Upper lobe of left lung (tissue), 6 donors: ENCODE data around the gene NKIRAS1. TPM values are rescaled to one million over a fixed set of nuclear protein-coding genes. Genes with fewer than 3 reads are reported as not detected.

Source experiments
- ATAC-seq, 2 donors: fragments of 200-7000 bp; cut with Tn5 transposase; one replicate each; pipeline ENCODE4 v1.9.1; 2022; ENCODE audit warnings: mild to moderate bottlenecking in 2 of 2, moderate library complexity in 2 of 2; ENCODE audit not compliant: low FRiP score in 2 of 2
- DNase-seq, 2 donors: peaks; one replicate each; pipeline ENCODE4 v3.0.0-alpha.2; 2019 to 2020
- H3K27ac ChIP-seq, 4 donors: fragments of 200-600 bp; sonication (generic); one replicate each; pipeline ENCODE4 v1.5.1; 2016 to 2019
- H3K27me3 ChIP-seq, 4 donors: fragments of 200-600 bp; sonication (generic); one replicate each; pipeline ENCODE4 v1.5.1; 2017 to 2019
- H3K36me3 ChIP-seq, 4 donors: fragments of 200-600 bp; sonication (generic); one replicate each; pipeline ENCODE4 v1.5.1; 2016 to 2019
- H3K4me1 ChIP-seq, 4 donors: fragments of 200-600 bp; sonication (generic); one replicate each; pipeline ENCODE4 v1.5.1; 2018 to 2019
- H3K4me3 ChIP-seq, 4 donors: fragments of 200-600 bp; sonication (generic); one replicate each; pipeline ENCODE4 v1.5.1; 2017 to 2019; ENCODE audit warnings: mild to moderate bottlenecking in 2 of 4, moderate library complexity in 1 of 4
- H3K9me3 ChIP-seq, 4 donors: fragments of 200-600 bp; sonication (generic); one replicate each; pipeline ENCODE4 v1.5.1; 2018 to 2019
- CTCF ChIP-seq, 6 experiments: fragments of 450-650 bp in 4 of 6; fragments of 200-600 bp in 2 of 6; sonication (generic) in 2 of 6; IDR thresholded peaks; one replicate each; pipeline ENCODE4 v1.5.1; 2016 to 2019; ENCODE audit warnings: antibody characterized with exemption in 6 of 6
- EP300 ChIP-seq, 4 donors: sonication (generic); formaldehyde crosslinking; IDR thresholded peaks; one replicate each; pipeline ENCODE4 v1.5.1; 2017; ENCODE audit warnings: antibody characterized with exemption in 4 of 4, control low read depth in 2 of 4
- POLR2A ChIP-seq, 4 donors: fragments of 450-650 bp; IDR thresholded peaks; one replicate each; pipeline ENCODE4 v1.5.1; 2016 to 2017; ENCODE audit warnings: antibody characterized with exemption in 4 of 4, mild to moderate bottlenecking in 2 of 4
- POLR2AphosphoS5 ChIP-seq, 2 donors: sonication (generic); formaldehyde crosslinking; IDR thresholded peaks; one replicate each; pipeline ENCODE4 v1.5.1; 2017; ENCODE audit warnings: antibody characterized with exemption in 2 of 2
- WGBS, 2 donors: methylation state at CpG; one replicate each; pipeline ENCODE4 v1.1.5; 2017 to 2018; 5-methylcytosine and 5-hydroxymethylcytosine counted together
- total RNA-seq, 6 donors: library from RNA; depleted of rRNA in 4 of 6; stranded (reverse); fragments of >200 nt in 4 of 6; gene quantifications; one replicate each; pipeline versions ENCODE4 v1.1.0 to v1.2.1, GENCODE V29; 2016 to 2021
- donor health status: DM: no; HTN: no; CAD: no; lungs with moderate emphysema.
- donor health status: DM: no; HTN: yes; CAD: no; lungs with severe emphysema.

NKIRAS1 gene
- total RNA-seq, 6 donors from 2014 or later = 3.1 to 18.0 (median 9.1) TPM

- 87 to 91% methylated on average over 11 of the region's 11 CpGs for WGBS, 2 donors
- H3K36me3 ChIP-seq = no peaks in the 10 kb centered on the region
- peaks cover 12 to 16% (median 14%) of the 10 kb centered on the region in 4 donors for H3K4me1 ChIP-seq
- DNase-seq (peak in 1 of 2 donors; percentile 24), ATAC-seq (no peak)
- H3K4me3 ChIP-seq = no peak overlapping the region
- no peaks in the 10 kb centered on the region for H3K9me3 ChIP-seq
- H3K27ac ChIP-seq = no peak overlapping the region
- H3K27me3 ChIP-seq = no peaks in the 10 kb centered on the region
- TF ChIP-seq EP300 (IDR thresholded peaks at IDR 0.05) (no peak), POLR2AphosphoS5 (IDR thresholded peaks at IDR 0.05) (no peak), CTCF (IDR thresholded peaks at IDR 0.05) (no peak), POLR2A (IDR thresholded peaks at IDR 0.05) (no peak)
Measured at GRCh38 chr3:23942546-23942945, 25.8 kb upstream of the NKIRAS1 start.

GRCh38 chr3:23941440-23941839, 24.6 kb upstream of the NKIRAS1 start:
- no peaks in the 10 kb centered on the region for H3K9me3 ChIP-seq
- no peak overlapping the region for H3K4me3 ChIP-seq
- DNase-seq = no peak
- ATAC-seq = no peak
- 95 to 96% methylated on average over 4 of the region's 4 CpGs for WGBS, 2 donors
- TF ChIP-seq POLR2AphosphoS5 (IDR thresholded peaks at IDR 0.05) = no peak
- no peak for TF ChIP-seq POLR2A (IDR thresholded peaks at IDR 0.05)
- TF ChIP-seq CTCF (IDR thresholded peaks at IDR 0.05) = no peak
- TF ChIP-seq EP300 (IDR thresholded peaks at IDR 0.05) = no peak
- H3K4me1 ChIP-seq = peaks cover 2 to 7% (median 6%) of the 10 kb centered on the region in 4 donors
- H3K27me3 ChIP-seq = no peaks in the 10 kb centered on the region
- H3K36me3 ChIP-seq = no peaks in the 10 kb centered on the region
- no peak overlapping the region for H3K27ac ChIP-seq

- Histone ChIP-seq H3K36me3 (no peaks in the 10 kb centered on the region), H3K4me3 (no peak overlapping the region), H3K9me3 (no peaks in the 10 kb centered on the region), H3K4me1 (peaks cover 0 to 7% (median 5%) of the 10 kb centered on the region in 4 donors), H3K27me3 (no peaks in the 10 kb centered on the region), H3K27ac (no peak overlapping the region)
- ATAC-seq = no peak
- WGBS, 2 donors = 71 to 88% methylated on average over 5 of the region's 5 CpGs
- TF ChIP-seq CTCF (IDR thresholded peaks at IDR 0.05) = no peak
- no peak for TF ChIP-seq EP300 (IDR thresholded peaks at IDR 0.05)
- TF ChIP-seq POLR2AphosphoS5 (IDR thresholded peaks at IDR 0.05) = no peak
- no peak for TF ChIP-seq POLR2A (IDR thresholded peaks at IDR 0.05)
- no peak for DNase-seq
Measured at GRCh38 chr3:23940775-23941174, 24.0 kb upstream of the NKIRAS1 start.

- Histone ChIP-seq H3K4me3 (no peak overlapping the region), H3K4me1 (no peaks in the 10 kb centered on the region), H3K9me3 (no peaks in the 10 kb centered on the region), H3K27ac (no peak overlapping the region), H3K36me3 (no peaks in the 10 kb centered on the region), H3K27me3 (no peaks in the 10 kb centered on the region)
- DNase-seq = no peak
- TF ChIP-seq POLR2AphosphoS5 (IDR thresholded peaks at IDR 0.05) (no peak), EP300 (IDR thresholded peaks at IDR 0.05) (no peak), CTCF (IDR thresholded peaks at IDR 0.05) (no peak)
- no peak for ATAC-seq
Measured at GRCh38 chr3:23938688-23939087, 21.9 kb upstream of the NKIRAS1 start.

GRCh38 chr3:23937296-23937695, 20.5 kb upstream of the NKIRAS1 start:
- no peak overlapping the region for H3K4me3 ChIP-seq
- H3K9me3 ChIP-seq = no peaks in the 10 kb centered on the region
- DNase-seq = no peak
- no peak for TF ChIP-seq POLR2AphosphoS5 (IDR thresholded peaks at IDR 0.05)
- no peak for TF ChIP-seq POLR2A (IDR thresholded peaks at IDR 0.05)
- no peak for TF ChIP-seq CTCF (IDR thresholded peaks at IDR 0.05)
- TF ChIP-seq EP300 (IDR thresholded peaks at IDR 0.05) = no peak
- WGBS, 2 donors = 73 to 97% methylated on average over 1 of the region's 1 CpG
- no peaks in the 10 kb centered on the region for H3K36me3 ChIP-seq
- no peak overlapping the region for H3K27ac ChIP-seq
- ATAC-seq = no peak
- no peaks in the 10 kb centered on the region for H3K4me1 ChIP-seq
- H3K27me3 ChIP-seq = no peaks in the 10 kb centered on the region
